ENCODE results near the gene TK1.

Gene TK1

DNA sequence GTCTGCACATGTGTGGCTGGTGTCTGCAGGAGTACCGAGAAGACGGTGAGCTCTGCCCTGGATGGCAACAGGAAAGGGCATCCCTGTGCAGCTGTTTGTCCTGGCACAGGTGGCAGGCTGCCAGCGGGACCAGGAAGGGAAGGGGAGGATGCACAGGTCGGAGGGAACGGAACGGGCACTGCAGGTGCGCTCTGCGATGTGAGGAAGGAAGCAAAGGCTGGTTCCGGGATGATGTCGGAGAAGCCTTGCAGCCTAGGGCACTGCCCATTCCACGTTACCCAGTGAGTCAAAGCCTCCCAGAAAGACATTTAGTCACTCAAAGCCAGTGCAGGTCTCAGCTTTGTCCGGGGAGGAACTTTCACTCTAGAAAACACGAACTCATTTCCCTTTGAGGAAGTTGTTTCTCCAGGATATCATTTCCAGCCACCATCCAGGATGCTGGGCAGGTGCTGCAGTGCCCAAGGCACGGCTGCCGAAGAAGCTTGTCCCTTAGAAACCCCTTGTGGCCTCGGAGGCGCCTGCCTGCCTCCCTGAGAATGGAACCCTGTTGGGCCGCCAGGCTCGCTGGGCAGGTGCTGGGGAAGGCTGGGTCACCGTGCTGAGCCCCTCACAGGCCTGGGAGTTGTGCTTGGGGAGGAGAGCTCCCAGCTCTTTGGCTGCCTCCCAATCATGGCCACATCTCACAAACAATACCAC, 40.1 kb upstream of the TK1 start:
- DNase-seq (ENCODE audit: low read depth): no peak
- no peak overlapping the region for H3K4me3 ChIP-seq (ENCODE audit: low read depth, low read length)
- TF ChIP-seq, protein P1, sequence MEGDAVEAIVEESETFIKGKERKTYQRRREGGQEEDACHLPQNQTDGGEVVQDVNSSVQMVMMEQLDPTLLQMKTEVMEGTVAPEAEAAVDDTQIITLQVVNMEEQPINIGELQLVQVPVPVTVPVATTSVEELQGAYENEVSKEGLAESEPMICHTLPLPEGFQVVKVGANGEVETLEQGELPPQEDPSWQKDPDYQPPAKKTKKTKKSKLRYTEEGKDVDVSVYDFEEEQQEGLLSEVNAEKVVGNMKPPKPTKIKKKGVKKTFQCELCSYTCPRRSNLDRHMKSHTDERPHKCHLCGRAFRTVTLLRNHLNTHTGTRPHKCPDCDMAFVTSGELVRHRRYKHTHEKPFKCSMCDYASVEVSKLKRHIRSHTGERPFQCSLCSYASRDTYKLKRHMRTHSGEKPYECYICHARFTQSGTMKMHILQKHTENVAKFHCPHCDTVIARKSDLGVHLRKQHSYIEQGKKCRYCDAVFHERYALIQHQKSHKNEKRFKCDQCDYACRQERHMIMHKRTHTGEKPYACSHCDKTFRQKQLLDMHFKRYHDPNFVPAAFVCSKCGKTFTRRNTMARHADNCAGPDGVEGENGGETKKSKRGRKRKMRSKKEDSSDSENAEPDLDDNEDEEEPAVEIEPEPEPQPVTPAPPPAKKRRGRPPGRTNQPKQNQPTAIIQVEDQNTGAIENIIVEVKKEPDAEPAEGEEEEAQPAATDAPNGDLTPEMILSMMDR (conservative IDR thresholded peaks at IDR 0.05; ENCODE audit: low read depth, low read length): no peak

DNA sequence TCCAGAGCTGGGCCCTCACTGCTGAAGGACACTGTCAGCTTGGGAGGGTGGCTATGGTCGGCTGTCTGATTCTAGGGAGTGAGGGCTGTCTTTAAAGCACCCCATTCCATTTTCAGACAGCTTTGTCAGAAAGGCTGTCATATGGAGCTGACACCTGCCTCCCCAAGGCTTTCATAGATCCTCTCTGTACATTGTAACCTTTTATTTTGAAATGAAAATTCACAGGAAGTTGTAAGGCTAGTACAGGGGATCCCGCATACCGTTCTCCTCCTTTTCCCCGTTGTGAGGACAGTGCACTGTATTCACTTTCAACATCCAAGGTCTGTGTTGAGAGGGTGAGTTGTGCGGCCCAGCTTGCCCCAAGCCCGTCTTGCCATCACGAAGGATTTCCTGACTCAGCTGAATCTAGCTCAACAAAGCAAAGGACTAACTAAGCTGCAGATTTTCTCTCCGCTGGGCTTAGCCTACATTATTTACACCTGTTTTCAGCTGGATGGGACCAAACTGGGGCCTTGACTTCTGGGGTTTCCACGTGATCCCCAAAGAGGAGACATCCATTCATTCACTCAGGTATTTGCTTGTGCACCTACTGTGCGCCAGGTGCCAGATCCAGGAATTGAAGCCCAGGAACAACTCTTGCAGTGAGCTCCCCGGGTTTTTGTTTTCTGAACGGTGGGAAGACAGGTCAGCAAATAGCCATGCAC, 39.4 kb upstream of the TK1 start:
- H3K4me3 ChIP-seq (ENCODE audit: low read depth, low read length): no peak overlapping the region
- TF ChIP-seq, protein P1 (conservative IDR thresholded peaks at IDR 0.05; ENCODE audit: low read depth, low read length): no peak
- DNase-seq (ENCODE audit: low read depth): no peak

DNA sequence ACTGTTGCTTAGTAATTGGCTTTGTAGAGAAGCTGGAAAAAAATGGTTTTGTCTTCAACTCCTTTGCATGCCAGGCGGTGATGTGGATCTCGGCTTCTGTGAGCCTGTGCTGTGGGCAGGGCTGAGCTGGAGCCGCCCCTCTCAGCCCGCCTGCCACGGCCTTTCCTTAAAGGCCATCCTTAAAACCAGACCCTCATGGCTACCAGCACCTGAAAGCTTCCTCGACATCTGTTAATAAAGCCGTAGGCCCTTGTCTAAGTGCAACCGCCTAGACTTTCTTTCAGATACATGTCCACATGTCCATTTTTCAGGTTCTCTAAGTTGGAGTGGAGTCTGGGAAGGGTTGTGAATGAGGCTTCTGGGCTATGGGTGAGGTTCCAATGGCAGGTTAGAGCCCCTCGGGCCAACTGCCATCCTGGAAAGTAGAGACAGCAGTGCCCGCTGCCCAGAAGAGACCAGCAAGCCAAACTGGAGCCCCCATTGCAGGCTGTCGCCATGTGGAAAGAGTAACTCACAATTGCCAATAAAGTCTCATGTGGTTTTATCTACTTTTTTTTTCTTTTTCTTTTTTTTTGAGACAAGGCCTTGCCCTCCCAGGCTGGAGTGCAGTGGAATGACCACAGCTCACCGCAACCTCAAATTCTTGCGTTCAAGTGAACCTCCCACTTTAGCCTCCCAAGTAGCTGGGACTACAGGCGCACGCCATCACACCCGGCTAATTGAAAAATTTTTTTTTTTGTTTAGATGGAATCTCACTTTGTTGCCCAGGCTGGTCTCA, 38.4 kb upstream of the TK1 start:
- TF ChIP-seq, protein P1 (conservative IDR thresholded peaks at IDR 0.05; ENCODE audit: low read depth, low read length): no peak
- DNase-seq (ENCODE audit: low read depth): no peak
- no peak overlapping the region for H3K4me3 ChIP-seq (ENCODE audit: low read depth, low read length)

DNA sequence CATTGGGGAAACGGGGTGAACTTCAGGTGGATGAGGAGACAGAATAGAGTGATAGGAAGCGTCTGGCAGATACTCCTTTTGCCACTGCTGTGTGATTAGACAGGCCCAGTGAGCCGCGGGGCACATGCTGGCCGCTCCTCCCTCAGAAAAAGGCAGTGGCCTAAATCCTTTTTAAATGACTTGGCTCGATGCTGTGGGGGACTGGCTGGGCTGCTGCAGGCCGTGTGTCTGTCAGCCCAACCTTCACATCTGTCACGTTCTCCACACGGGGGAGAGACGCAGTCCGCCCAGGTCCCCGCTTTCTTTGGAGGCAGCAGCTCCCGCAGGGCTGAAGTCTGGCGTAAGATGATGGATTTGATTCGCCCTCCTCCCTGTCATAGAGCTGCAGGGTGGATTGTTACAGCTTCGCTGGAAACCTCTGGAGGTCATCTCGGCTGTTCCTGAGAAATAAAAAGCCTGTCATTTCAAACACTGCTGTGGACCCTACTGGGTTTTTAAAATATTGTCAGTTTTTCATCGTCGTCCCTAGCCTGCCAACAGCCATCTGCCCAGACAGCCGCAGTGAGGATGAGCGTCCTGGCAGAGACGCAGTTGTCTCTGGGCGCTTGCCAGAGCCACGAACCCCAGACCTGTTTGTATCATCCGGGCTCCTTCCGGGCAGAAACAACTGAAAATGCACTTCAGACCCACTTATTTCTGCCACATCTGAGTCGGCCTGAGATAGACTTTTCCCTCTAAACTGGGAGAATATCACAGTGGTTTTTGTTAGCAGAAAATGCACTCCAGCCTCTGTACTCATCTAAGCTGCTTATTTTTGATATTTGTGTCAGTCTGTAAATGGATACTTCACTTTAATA, 37.6 kb upstream of the TK1 start:
- no peak overlapping the region for H3K4me3 ChIP-seq (ENCODE audit: low read depth, low read length)
- TF ChIP-seq, protein P1 (conservative IDR thresholded peaks at IDR 0.05; ENCODE audit: low read depth, low read length): no peak
- DNase-seq (ENCODE audit: low read depth): no peak

DNA sequence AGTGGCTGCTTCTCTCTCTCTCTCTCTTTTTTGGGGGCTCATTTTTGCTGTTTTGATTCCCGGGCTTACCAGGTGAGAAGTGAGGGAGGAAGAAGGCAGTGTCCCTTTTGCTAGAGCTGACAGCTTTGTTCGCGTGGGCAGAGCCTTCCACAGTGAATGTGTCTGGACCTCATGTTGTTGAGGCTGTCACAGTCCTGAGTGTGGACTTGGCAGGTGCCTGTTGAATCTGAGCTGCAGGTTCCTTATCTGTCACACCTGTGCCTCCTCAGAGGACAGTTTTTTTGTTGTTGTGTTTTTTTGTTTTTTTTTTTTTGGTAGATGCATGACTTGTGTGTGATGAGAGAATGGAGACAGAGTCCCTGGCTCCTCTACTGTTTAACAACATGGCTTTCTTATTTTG, 36.9 kb upstream of the TK1 start:
- H3K4me3 ChIP-seq (ENCODE audit: low read depth, low read length): no peak overlapping the region
- DNase-seq (ENCODE audit: low read depth): no peak
- TF ChIP-seq, protein P1 (conservative IDR thresholded peaks at IDR 0.05; ENCODE audit: low read depth, low read length): no peak

DNA sequence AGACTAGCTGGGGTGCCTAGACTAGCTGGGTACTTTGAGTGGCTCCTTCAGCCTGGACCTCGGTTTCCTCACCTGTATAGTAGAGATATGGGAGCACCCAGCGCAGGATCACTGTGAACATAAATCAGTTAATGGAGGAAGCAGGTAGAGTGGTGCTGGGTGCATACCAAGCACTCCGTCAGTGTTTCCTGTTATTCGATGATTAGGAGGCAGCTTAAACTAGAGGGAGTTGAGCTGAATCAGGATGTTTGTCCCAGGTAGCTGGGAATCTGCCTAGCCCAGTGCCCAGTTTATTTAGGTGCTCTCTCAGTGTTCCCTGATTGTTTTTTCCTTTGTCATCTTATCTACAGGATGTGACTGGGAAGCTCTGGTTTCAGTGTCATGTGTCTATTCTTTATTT, 36.2 kb upstream of the TK1 start:
- no peak overlapping the region for H3K4me3 ChIP-seq (ENCODE audit: low read depth, low read length)
- DNase-seq (ENCODE audit: low read depth): no peak
- TF ChIP-seq, protein P1 (conservative IDR thresholded peaks at IDR 0.05; ENCODE audit: low read depth, low read length): no peak

All from choroid plexus epithelial cell (primary cell).